Activated CD4-positive, CD25-positive, alpha-beta regulatory T cell treated with anti-CD3 and anti-CD28 coated beads, Interleukin-2, amount 50 U/mL, for 72 hours (primary cell): ENCODE measurements around the gene NBEA.

Experiments
- DNase-seq: peaks from one replicate; pipeline ENCODE4 v3.0.0; 2021

Gene NBEA

GRCh38 chr13:35478271-35479037 lies 536.4 kb downstream of the NBEA start:
- no peak for DNase-seq

GRCh38 chr13:35479038-35479492 lies 537.0 kb downstream of the NBEA start:
- DNase-seq: no peak

- DNase-seq: no peak
Measured at GRCh38 chr13:35479706-35480105, 537.6 kb downstream of the NBEA start.

GRCh38 chr13:35480346-35480745 lies 538.3 kb downstream of the NBEA start:
- no peak for DNase-seq

GRCh38 chr13:35481777-35482176 lies 539.7 kb downstream of the NBEA start:
- no peak for DNase-seq

- no peak for DNase-seq
Measured at GRCh38 chr13:35482527-35482926, 540.5 kb downstream of the NBEA start.

- no peak for DNase-seq
Measured at GRCh38 chr13:35483761-35484160, 541.7 kb downstream of the NBEA start.

- DNase-seq: no peak
Measured at GRCh38 chr13:35484384-35484783, 542.3 kb downstream of the NBEA start.

- no peak for DNase-seq
Measured at GRCh38 chr13:35485424-35485823, 543.4 kb downstream of the NBEA start.

- DNase-seq: no peak
Measured at GRCh38 chr13:35489050-35489449, 547.0 kb downstream of the NBEA start.

- no peak for DNase-seq
Measured at GRCh38 chr13:35496006-35496405, 553.9 kb downstream of the NBEA start.

GRCh38 chr13:35496761-35497386 lies 554.8 kb downstream of the NBEA start:
- no peak for DNase-seq

GRCh38 chr13:35498231-35498630 lies 556.2 kb downstream of the NBEA start:
- DNase-seq: no peak

GRCh38 chr13:35499196-35499662 lies 557.2 kb downstream of the NBEA start:
- no peak for DNase-seq

- DNase-seq: no peak
Measured at GRCh38 chr13:35499676-35500075, 557.6 kb downstream of the NBEA start.

GRCh38 chr13:35500144-35500543 lies 558.1 kb downstream of the NBEA start:
- DNase-seq: no peak

- DNase-seq: no peak
Measured at GRCh38 chr13:35501661-35502235, 559.7 kb downstream of the NBEA start.

GRCh38 chr13:35502456-35502855 lies 560.4 kb downstream of the NBEA start:
- DNase-seq: no peak

- DNase-seq: no peak
Measured at GRCh38 chr13:35512271-35512920, 570.3 kb downstream of the NBEA start.

- no peak for DNase-seq
Measured at GRCh38 chr13:35514061-35514477, 572.0 kb downstream of the NBEA start.

GRCh38 chr13:35514801-35515502 lies 572.9 kb downstream of the NBEA start:
- DNase-seq: no peak

GRCh38 chr13:35518337-35518946 lies 576.4 kb downstream of the NBEA start:
- DNase-seq: no peak
